ENCODE results near the gene DDAH1.

The DDAH1 gene

GRCh38 chr1:85386068-85386722, 78.8 kb downstream of the DDAH1 start:
- DNase-seq, result no peak

DNA sequence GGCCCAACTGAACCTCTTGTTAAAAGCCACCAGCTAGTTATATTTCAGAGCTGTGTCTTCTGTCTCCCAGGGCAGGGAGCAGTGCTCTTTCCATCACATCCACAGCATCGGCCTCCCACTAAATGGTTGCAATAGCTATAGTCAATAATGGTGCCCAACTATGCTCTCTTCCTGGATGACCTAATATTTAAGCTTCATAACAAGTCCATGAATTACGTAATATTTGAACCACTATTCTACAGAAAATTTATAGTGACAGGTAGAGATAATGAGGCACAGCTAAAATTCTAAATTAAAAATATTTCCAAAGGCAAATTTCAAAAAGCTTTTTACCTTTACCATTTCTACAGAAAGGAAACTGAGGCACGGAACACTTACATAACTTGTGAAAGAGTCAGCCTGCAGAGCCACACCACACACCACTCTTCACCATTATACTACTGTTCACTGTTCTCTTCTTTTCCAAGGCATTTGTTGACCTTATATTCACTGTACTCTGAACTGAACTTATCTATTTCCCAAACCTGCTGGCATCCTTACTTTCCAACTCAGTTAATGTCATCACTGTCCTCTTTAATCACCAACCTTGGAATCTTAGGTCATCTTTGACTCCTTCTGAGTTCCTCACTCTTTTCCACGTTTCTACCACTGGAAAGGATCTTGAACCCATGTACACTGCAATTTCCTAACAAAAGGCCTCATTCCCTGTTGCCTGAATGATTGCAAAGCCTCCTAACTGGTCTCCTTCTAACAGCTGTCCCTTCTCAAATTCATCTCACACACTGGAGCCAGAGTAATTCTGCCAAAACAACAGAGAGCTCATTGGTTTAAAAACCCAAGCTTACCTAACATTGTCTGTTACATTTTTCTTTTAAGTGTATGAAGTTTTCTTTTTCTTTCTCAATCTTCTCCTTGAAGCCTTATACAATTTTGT, 85.5 kb downstream of the DDAH1 start:
- no peak for DNase-seq

- DNase-seq, result no peak
Measured at GRCh38 chr1:85378534-85378933, 86.4 kb downstream of the DDAH1 start.

- DNase-seq, result no peak
Measured at GRCh38 chr1:85376356-85376755, 88.6 kb downstream of the DDAH1 start.

GRCh38 chr1:85375493-85375892, 89.5 kb downstream of the DDAH1 start:
- DNase-seq, result no peak

- no peak for DNase-seq
Measured at GRCh38 chr1:85374160-85374559, 90.8 kb downstream of the DDAH1 start.

DNA sequence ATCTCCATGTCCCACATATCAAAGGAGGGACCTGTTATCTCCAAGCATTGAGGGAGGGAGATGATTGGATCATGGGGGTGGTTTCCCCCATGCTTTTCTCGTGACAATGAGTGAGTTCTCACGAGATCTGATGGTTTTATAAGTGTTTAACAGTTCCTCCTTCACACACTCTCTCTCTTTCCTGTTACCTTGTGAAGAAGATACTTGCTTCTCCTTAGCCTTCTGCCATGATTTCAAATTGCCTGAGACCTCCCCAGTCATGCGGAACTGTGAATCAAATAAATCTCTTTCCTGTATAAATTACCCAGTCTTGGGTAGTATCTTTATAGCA, 91.6 kb downstream of the DDAH1 start:
- DNase-seq, result no peak

- DNase-seq, result no peak
Measured at GRCh38 chr1:85372683-85373377, 92.1 kb downstream of the DDAH1 start.

DNA sequence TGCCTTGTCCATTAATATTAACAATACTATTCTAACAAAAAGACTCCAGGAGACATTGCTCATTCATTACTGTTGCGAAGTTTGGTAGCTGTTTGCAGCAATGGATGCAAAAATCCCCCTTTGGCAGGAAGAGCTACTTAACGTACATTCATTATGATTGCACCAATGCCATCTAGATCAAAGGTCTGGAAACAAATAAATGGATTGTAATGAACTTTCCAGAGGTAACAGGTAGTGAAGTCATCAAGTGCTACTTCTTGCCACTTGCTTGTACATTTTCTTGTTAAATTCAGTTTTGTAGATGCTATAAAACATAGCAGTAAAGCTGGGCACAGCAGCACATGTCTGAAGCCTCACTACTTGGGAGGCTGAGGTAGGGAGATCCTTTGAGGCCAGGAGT, 93.9 kb downstream of the DDAH1 start:
- no peak for DNase-seq

DNA sequence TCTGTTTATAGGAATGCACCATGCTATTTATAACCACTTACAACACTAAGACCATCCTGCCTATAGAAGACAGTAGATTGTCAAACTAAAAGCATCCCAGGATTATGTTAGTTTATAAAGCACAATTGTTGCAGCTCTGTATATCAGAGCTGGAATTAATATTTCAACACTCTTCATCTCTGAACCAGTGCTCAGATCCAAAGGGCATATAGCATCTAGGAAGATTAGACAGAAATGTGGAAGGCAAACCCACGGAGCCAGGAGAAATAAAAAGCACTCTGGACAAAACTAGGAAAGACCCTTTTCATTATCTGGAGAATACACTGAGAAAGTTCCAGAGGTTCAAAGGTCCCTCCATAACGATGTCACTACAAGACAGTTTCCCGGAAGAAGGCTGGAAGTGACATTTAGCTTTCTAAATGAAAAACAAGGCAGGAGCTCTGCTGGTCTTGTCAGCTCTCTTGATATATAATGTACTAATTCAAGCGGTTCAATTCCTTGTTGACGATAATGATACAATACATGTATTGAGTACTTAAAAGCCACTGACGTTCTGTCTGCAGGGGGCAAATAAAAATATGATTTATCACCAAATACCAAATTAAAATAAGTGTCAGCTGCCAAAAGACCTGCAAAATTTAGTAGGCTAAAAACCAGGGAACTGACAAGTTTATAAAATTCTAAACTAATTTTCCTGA, 96.7 kb downstream of the DDAH1 start:
- no peak for DNase-seq

DNA sequence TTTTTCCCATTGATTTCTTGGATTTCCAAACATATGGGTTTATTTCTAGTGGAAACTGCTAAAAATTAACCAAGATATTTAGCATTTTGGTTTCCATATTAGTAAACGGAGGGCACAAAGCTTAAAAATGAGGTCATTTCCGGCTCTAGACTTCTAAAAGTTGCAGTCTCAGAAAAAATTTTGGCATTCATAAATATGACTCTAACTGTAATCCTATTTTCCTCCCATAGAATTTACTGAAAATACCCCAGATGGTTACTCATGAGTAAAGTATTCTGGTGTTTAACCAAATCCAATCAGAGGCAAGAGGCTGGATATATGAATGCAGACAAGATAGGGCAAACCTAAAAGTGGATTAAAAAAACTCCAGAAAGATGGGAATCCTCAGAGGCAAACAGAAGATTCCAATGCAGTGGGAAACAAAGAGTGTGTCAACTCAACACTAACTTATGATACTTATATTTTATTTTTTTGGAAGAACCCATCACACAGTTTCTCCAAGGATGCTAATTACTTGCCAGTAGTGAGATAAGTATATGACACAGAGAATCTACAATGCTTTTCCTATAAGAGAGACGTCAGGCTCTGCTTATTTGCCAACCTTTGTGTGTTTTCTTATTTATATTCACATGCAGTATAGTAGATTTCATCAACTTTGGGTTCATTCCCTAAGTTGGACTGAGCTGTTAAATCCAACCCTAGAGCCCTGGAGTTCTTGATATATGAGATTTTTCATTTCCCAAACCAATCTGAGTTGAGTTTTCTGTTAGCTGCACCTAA, 98.4 kb downstream of the DDAH1 start:
- DNase-seq, result no peak

- no peak for DNase-seq
Measured at GRCh38 chr1:85365851-85366250, 99.1 kb downstream of the DDAH1 start.

DNA sequence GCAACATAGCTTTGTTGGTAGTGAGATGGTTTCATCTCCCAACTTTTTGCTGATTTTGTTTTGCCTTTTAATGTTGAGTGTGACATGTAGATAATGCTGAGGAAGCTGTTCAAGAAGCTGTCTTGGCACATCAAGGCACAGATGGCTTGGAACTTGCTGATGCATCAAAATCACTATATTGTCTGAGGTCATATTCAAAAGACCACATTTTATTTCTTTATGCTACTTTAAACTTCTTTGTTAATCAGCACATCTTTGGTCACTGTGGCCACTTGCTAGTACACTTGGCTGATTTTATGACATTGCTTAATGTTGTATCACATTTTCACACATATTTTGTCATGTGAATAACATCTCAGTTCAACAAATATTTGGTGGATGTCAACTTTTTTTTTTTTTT, 101.4 kb downstream of the DDAH1 start:
- no peak for DNase-seq

GRCh38 chr1:85363092-85363491, 101.9 kb downstream of the DDAH1 start:
- DNase-seq, result no peak

- DNase-seq, result no peak
Measured at GRCh38 chr1:85361606-85362296, 103.2 kb downstream of the DDAH1 start.

- DNase-seq, result no peak
Measured at GRCh38 chr1:85360730-85361493, 104.0 kb downstream of the DDAH1 start.

DNA sequence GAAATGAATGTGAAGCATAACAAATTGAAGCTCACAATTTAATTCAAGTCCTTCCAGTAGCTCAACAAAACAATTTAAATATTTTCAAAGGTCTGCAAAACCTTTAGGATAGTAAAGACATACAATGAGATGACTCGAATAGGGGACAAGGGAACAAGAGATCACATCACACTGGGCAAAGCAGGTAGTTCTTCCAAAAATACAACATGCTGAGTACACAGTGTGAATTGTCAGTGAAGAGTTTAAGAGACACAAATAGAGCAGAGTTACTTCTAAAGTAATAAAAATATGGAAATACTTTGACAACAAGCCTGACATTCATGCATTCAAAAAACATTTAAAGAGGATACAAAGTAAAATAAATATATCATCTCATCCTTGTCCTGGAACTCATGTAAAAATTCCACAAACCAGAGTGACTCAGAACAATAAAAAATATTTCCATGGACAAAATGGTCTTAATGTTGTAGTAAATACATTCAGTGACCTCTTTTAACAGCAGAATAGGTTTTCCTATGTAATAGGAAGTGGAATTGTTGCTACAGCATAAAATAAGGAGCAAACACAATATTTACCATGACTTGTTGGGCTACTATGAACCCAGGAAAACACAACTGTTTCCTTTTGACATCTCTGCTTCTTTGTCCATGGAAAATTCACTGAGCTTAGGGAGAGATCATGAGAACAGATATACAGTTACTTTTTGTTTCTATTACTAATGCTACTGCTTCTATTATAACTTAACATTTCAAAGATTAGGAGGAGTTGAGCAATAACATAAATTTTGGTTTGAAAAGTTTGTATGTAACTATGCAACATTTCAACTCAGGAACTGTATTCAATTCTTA, 104.9 kb downstream of the DDAH1 start:
- no peak for DNase-seq

GRCh38 chr1:85358702-85359438, 106.1 kb downstream of the DDAH1 start:
- no peak for DNase-seq

GRCh38 chr1:85357817-85358216, 107.1 kb downstream of the DDAH1 start:
- no peak for DNase-seq

All from 8988T (cell line).